ENCODE results near the gene C11orf21. TPM values are rescaled to one million over a fixed set of nuclear protein-coding genes. Genes with fewer than 3 reads are reported as not detected.

Gene C11orf21
- polyA plus RNA-seq, 3 donors = 10.8 to 135 (median 13.1) TPM

DNA sequence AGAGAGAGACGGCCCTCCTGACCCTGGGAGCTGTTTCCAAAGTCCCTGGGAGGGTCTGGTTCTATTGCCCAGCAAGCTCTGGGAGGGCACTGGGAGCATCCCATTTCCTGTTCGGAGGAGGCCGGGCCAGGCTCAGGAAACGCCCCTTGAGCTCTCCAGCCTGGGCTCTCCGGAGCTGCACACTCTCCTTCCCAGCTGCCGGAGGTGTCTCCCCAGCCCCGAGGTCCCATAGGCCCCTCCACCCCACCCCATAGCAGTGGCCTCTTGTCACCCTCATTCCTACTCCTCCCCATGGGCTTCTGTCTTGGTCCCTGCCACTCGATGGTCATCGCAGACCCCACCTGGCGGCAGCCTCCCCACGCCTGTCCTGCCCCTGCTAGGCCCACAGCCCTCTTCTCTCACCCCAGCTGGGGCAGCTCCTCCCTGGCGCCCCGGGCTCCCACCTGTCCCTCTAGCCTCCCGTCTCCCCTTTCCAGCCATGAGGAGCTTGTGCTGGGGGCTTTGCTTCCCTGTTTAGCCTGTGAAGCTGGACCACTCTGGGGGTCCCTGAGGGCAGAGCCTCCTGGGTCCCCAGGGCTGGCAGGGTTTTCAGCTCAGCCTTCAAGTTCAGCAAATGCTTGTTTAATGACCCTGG, 2.9 kb upstream of the C11orf21 start:
- peaks cover 62 to 74% of the 10 kb centered on the region in 2 donors for H3K4me1 ChIP-seq (ENCODE audit: control insufficient read depth in 1 of 2, insufficient read depth in 2 of 2, low read length in 2 of 2)
- H3K4me3 ChIP-seq (replicated peaks in 1 of 3; ENCODE audit: low read depth in 2 of 3, low read length in 3 of 3) = peak overlapping the region in 1 of 3 experiments; percentile 86
- H3K79me2 ChIP-seq (ENCODE audit: insufficient read depth, low read length) = peaks cover 77% of the 10 kb centered on the region
- no peak overlapping the region for H2AFZ ChIP-seq (ENCODE audit: insufficient read depth, low read depth, low read length, poor library complexity, severe bottlenecking)
- Mint-ChIP-seq H3K4me3 (peak overlapping the region in 1 of 2 donors; percentile 96), H3K36me3 (peaks cover 8 to 19% of the 10 kb centered on the region in 2 donors), H3K27me3 (ENCODE audit: low read depth in 3 of 3) (peaks cover 0 to 2% (median 0%) of the 10 kb centered on the region in 3 donors), H3K27ac (peak overlapping the region in 3 of 7 donors; percentile 14 to 84 (median 41)), H3K4me1 (peaks cover 58% of the 10 kb centered on the region), H3K9me3 (no peaks in the 10 kb centered on the region)
- H3K27me3 ChIP-seq (ENCODE audit: control insufficient read depth in 2 of 2, insufficient read depth in 2 of 2, low read length in 2 of 2) = no peaks in the 10 kb centered on the region
- WGBS (ENCODE audit: insufficient coverage) = 79% methylated on average over 11 of the region's 14 CpGs
- H3K36me3 ChIP-seq (replicated peaks in 1 of 2; ENCODE audit: control insufficient read depth in 1 of 2, insufficient read depth in 2 of 2, low read length in 2 of 2) = no peaks in the 10 kb centered on the region
- H3K9ac ChIP-seq (ENCODE audit: insufficient read depth, low read length, poor library complexity, severe bottlenecking) = peak overlapping the region; percentile 33
- H4K20me1 ChIP-seq (ENCODE audit: insufficient read depth, low read length) = peaks cover 59% of the 10 kb centered on the region
- peak overlapping the region in 1 of 2 donors; percentile 91 for H3K27ac ChIP-seq (ENCODE audit: low read depth in 1 of 2, low read length in 2 of 2)
- no peak for DNase-seq
- H3K9me3 ChIP-seq (replicated peaks in 1 of 2; ENCODE audit: control insufficient read depth in 1 of 2, insufficient read depth in 1 of 2, low read length in 2 of 2) = no peaks in the 10 kb centered on the region
- intact Hi-C loops (cut with micrococcal nuclease) = loop anchor here (2.0 to 10.0 kb wide), 4 partner anchors 37 to 580 kb away; partner anchors contain the start of gene CDKN1C (in 1 of the 2)
- peak overlapping the region; percentile 99 for H3K4me2 ChIP-seq (replicated peaks; ENCODE audit: extremely low read depth, low read length, poor library complexity, severe bottlenecking)
- TF ChIP-seq, protein P1, sequence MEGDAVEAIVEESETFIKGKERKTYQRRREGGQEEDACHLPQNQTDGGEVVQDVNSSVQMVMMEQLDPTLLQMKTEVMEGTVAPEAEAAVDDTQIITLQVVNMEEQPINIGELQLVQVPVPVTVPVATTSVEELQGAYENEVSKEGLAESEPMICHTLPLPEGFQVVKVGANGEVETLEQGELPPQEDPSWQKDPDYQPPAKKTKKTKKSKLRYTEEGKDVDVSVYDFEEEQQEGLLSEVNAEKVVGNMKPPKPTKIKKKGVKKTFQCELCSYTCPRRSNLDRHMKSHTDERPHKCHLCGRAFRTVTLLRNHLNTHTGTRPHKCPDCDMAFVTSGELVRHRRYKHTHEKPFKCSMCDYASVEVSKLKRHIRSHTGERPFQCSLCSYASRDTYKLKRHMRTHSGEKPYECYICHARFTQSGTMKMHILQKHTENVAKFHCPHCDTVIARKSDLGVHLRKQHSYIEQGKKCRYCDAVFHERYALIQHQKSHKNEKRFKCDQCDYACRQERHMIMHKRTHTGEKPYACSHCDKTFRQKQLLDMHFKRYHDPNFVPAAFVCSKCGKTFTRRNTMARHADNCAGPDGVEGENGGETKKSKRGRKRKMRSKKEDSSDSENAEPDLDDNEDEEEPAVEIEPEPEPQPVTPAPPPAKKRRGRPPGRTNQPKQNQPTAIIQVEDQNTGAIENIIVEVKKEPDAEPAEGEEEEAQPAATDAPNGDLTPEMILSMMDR (IDR thresholded peaks at IDR 0.05) = no peak

DNA sequence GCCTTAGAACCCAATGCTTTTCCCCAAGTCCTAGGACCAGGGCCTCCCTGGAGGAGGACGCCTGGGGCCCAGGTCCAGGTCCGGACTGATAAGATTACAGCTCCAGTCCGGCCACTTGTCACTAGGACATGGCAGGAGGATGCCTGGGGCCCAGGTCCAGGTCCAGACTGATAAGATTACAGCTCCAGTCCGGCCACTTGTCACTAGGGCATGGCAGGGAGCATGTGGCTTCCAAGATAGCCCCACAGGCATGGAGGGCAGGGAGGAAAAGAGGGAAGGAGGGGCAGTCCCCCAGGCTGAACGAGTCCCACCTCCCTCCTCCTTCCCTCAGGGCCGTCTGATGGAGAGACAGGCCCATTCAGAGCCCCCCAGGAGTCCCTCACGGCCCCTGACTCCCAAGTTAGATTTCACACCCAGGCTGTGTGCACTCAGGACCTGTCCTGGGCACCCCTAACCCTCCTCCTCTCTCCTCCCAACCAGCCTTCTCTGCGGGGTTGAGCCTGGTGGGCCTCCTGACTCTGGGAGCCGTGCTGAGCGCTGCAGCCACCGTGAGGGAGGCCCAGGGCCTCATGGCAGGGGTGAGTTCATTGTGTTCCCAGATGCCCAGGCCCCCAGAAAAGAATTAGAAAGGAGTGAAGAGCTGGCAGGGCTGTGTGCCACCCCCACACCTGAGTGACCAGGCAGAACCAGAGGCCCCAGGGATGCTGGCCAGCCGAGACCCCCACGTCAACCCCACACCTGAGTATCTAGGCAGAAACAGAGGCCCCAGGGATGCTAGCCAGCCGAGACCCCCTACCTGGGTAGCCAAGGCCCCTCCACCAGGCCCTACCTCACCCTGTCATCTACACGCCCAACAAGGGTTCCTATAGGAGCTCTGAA, 2.1 kb upstream of the C11orf21 start:
- Histone ChIP-seq H3K4me3 (replicated peaks in 1 of 3; ENCODE audit: low read depth in 2 of 3, low read length in 3 of 3) (peak overlapping the region; percentile 42 to 86 (median 76)), H3K27me3 (ENCODE audit: control insufficient read depth in 2 of 2, insufficient read depth in 2 of 2, low read length in 2 of 2) (no peaks in the 10 kb centered on the region), H4K20me1 (ENCODE audit: insufficient read depth, low read length) (peaks cover 59% of the 10 kb centered on the region), H2AFZ (ENCODE audit: insufficient read depth, low read depth, low read length, poor library complexity, severe bottlenecking) (no peak overlapping the region), H3K27ac (ENCODE audit: low read depth in 1 of 2, low read length in 2 of 2) (peak overlapping the region; percentile 87 to 91), H3K36me3 (replicated peaks in 1 of 2; ENCODE audit: control insufficient read depth in 1 of 2, insufficient read depth in 2 of 2, low read length in 2 of 2) (peaks cover 6 to 7% of the 10 kb centered on the region in 2 donors), H3K9ac (ENCODE audit: insufficient read depth, low read length, poor library complexity, severe bottlenecking) (peak overlapping the region; percentile 72), H3K4me1 (ENCODE audit: control insufficient read depth in 1 of 2, insufficient read depth in 2 of 2, low read length in 2 of 2) (peaks cover 70 to 82% of the 10 kb centered on the region in 2 donors), H3K4me2 (replicated peaks; ENCODE audit: extremely low read depth, low read length, poor library complexity, severe bottlenecking) (peak overlapping the region; percentile 99), H3K9me3 (replicated peaks in 1 of 2; ENCODE audit: control insufficient read depth in 1 of 2, insufficient read depth in 1 of 2, low read length in 2 of 2) (no peaks in the 10 kb centered on the region), H3K79me2 (ENCODE audit: insufficient read depth, low read length) (peaks cover 85% of the 10 kb centered on the region)
- Mint-ChIP-seq H3K9me3 (no peaks in the 10 kb centered on the region), H3K27me3 (ENCODE audit: low read depth in 3 of 3) (peaks cover 0 to 2% (median 0%) of the 10 kb centered on the region in 3 donors), H3K4me3 (peak overlapping the region; percentile 88 to 96), H3K27ac (peak overlapping the region in 6 of 7 donors; percentile 87 to 96 (median 94)), H3K36me3 (peaks cover 11 to 26% of the 10 kb centered on the region in 2 donors), H3K4me1 (peaks cover 65% of the 10 kb centered on the region)
- peak in 1 of 3 donors; percentile 5 for DNase-seq
- 49% methylated on average over 7 of the region's 15 CpGs for WGBS (ENCODE audit: insufficient coverage)
- TF ChIP-seq, protein P1 (IDR thresholded peaks at IDR 0.05) = no peak
- intact Hi-C loops (cut with micrococcal nuclease) = loop anchor here (2.0 to 10.0 kb wide), 5 partner anchors 37 to 581 kb away; partner anchors contain the start of gene CDKN1C (in 1 of the 2)

Data from CD14-positive monocyte (primary cell).